ENCODE results near the gene EEF1G. TPM values are rescaled to one million over a fixed set of nuclear protein-coding genes. Genes with fewer than 3 reads are reported as not detected.

The EEF1G gene
- total and polyA plus RNA-seq, 2 of the 13 experiments (the other 11 are each of a cell fraction or from before 2014, with no cell fraction given), result 1,787 to 2,144 TPM

- TF ChIP-seq STAT6 (CRISPR knock-in tag; IDR thresholded peaks at IDR 0.05; ENCODE audit: borderline replicate concordance) (no peak), ZNF205 (CRISPR knock-in tag; IDR thresholded peaks at IDR 0.05) (0 out of 2 replicates have a peak, but pooled peaks have one; percentile 37), GABPB1 (CRISPR knock-in tag; IDR thresholded peaks at IDR 0.05) (peak; percentile 42; the same call in 1 of the 2 replicates), PLSCR1 (CRISPR knock-in tag; IDR thresholded peaks at IDR 0.05; ENCODE audit: borderline replicate concordance) (no peak), ZNF777 (CRISPR knock-in tag; IDR thresholded peaks at IDR 0.05) (peak; percentile 22; the same call in 1 of the 2 replicates), ZNF619 (CRISPR knock-in tag; IDR thresholded peaks at IDR 0.05) (peak; percentile 75; the same call in 1 of the 2 replicates), IRF9 (CRISPR knock-in tag; IDR thresholded peaks at IDR 0.05; ENCODE audit: borderline replicate concordance) (0 out of 2 replicates have a peak, but pooled peaks have one; percentile 13), ZNF138 (CRISPR knock-in tag; IDR thresholded peaks at IDR 0.05; ENCODE audit: low read depth) (0 out of 2 replicates have a peak, but pooled peaks have one; percentile 44), TBX2 (CRISPR knock-in tag; IDR thresholded peaks at IDR 0.05; ENCODE audit: borderline replicate concordance) (peak; percentile 40; the same call in 1 of the 2 replicates), RBFOX2 (IDR thresholded peaks at IDR 0.05; ENCODE audit: low read depth, low read length) (peak; percentile 46; the same call in 1 of the 2 replicates), ZNF788 (CRISPR knock-in tag; IDR thresholded peaks at IDR 0.05; ENCODE audit: borderline replicate concordance) (peak; percentile 46; the same call in 1 of the 2 replicates), ZGPAT (CRISPR knock-in tag; IDR thresholded peaks at IDR 0.05) (peak; percentile 41; the same call in 1 of the 2 replicates), ZNF598 (CRISPR knock-in tag; IDR thresholded peaks at IDR 0.05; ENCODE audit: borderline replicate concordance) (0 out of 2 replicates have a peak, but pooled peaks have one; percentile 58), IRF2 (CRISPR knock-in tag; IDR thresholded peaks at IDR 0.05) (peak; percentile 81), POGZ (CRISPR knock-in tag; IDR thresholded peaks at IDR 0.05) (0 out of 2 replicates have a peak, but pooled peaks have one; percentile 30), ZNF687 (CRISPR knock-in tag; IDR thresholded peaks at IDR 0.05) (peak; percentile 87), ZNF589 (CRISPR knock-in tag; conservative IDR thresholded peaks at IDR 0.05) (no peak)
Measured at GRCh38 chr11:62542750-62543567, 30.7 kb downstream of the EEF1G start (continued).

Measured in HepG2 (cell line).